ENCODE measurements around the gene VWA7.
"Not testable (repeated sequence)": the region's sequence is repeated elsewhere in the genome, so short reads cannot be mapped to it uniquely, and the experiment has no call there.

Gene VWA7

GRCh38 chr6:31821301-31822035, 44.3 kb upstream of the VWA7 start:
- DNase-seq (ENCODE audit: extremely low read depth, insufficient read length) = peak; percentile 84
- no peak for TF ChIP-seq CTCF (IDR thresholded peaks at IDR 0.05; ENCODE audit: insufficient read depth, low read length, poor library complexity, severe bottlenecking)
- Histone ChIP-seq H3K36me3 (ENCODE audit: control insufficient read depth, insufficient read depth, low read length) (no peaks in the 10 kb centered on the region), H3K4me3 (replicated peaks; ENCODE audit: low read depth, low read length) (peak overlapping the region; percentile 80), H3K27me3 (replicated peaks; ENCODE audit: control insufficient read depth, insufficient read depth, low read length) (no peaks in the 10 kb centered on the region)

- not testable (repeated sequence) for DNase-seq (ENCODE audit: extremely low read depth, insufficient read length); H3K27me3 ChIP-seq (replicated peaks; ENCODE audit: control insufficient read depth, insufficient read depth, low read length); H3K36me3 ChIP-seq (ENCODE audit: control insufficient read depth, insufficient read depth, low read length); H3K4me3 ChIP-seq (replicated peaks; ENCODE audit: low read depth, low read length)
These were observed 43.3 kb upstream of the VWA7 start for GRCh38 chr6:31820399-31820798.

- no peak for TF ChIP-seq CTCF (IDR thresholded peaks at IDR 0.05; ENCODE audit: insufficient read depth, low read length, poor library complexity, severe bottlenecking)
- H3K36me3 ChIP-seq (ENCODE audit: control insufficient read depth, insufficient read depth, low read length) = no peaks in the 10 kb centered on the region
- no peak overlapping the region for H3K4me3 ChIP-seq (replicated peaks; ENCODE audit: low read depth, low read length)
- no peak for DNase-seq (ENCODE audit: extremely low read depth, insufficient read length)
- H3K27me3 ChIP-seq (replicated peaks; ENCODE audit: control insufficient read depth, insufficient read depth, low read length) = no peaks in the 10 kb centered on the region
These were observed 42.8 kb upstream of the VWA7 start for GRCh38 chr6:31819871-31820299.

- not testable (repeated sequence) for H3K36me3 ChIP-seq (ENCODE audit: control insufficient read depth, insufficient read depth, low read length); DNase-seq (ENCODE audit: extremely low read depth, insufficient read length); H3K4me3 ChIP-seq (replicated peaks; ENCODE audit: low read depth, low read length); H3K27me3 ChIP-seq (replicated peaks; ENCODE audit: control insufficient read depth, insufficient read depth, low read length)
These were observed 40.9 kb upstream of the VWA7 start for GRCh38 chr6:31817929-31818511.

GRCh38 chr6:31817133-31817928, 40.2 kb upstream of the VWA7 start:
- not testable (repeated sequence) for DNase-seq (ENCODE audit: extremely low read depth, insufficient read length); H3K27me3 ChIP-seq (replicated peaks; ENCODE audit: control insufficient read depth, insufficient read depth, low read length); H3K36me3 ChIP-seq (ENCODE audit: control insufficient read depth, insufficient read depth, low read length)
- peak overlapping the region; percentile 53 for H3K4me3 ChIP-seq (replicated peaks; ENCODE audit: low read depth, low read length)

- Histone ChIP-seq H3K4me3 (replicated peaks; ENCODE audit: low read depth, low read length) (peak within 1 kb of the TSS; percentile 57), H3K36me3 (ENCODE audit: control insufficient read depth, insufficient read depth, low read length) (no peaks in the 10 kb centered on the region), H3K27me3 (replicated peaks; ENCODE audit: control insufficient read depth, insufficient read depth, low read length) (no peaks in the 10 kb centered on the region)
- no peak for TF ChIP-seq CTCF (IDR thresholded peaks at IDR 0.05; ENCODE audit: insufficient read depth, low read length, poor library complexity, severe bottlenecking)
- peak; percentile 79 for DNase-seq (ENCODE audit: extremely low read depth, insufficient read length)
These were observed 38.1 kb upstream of the VWA7 start, which contains the start of the genes HSPA1A and HSPA1L for GRCh38 chr6:31815025-31815838. Gene HSPA1A (plus strand): TSS chr6:31815543. CDS start chr6:31815757, 214 bp downstream. Gene HSPA1L (minus strand): TSS chr6:31815283. CDS start chr6:31811972, 3,311 bp downstream.
